HG03575 (cell line): ENCODE measurements around the gene PEAK1.

Experiments used
- ATAC-seq: cut with Tn5 transposase; IDR thresholded peaks from one replicate; pipeline ENCODE4 v1.9.1; 2021; ENCODE audit not compliant: unreplicated experiment, insufficient number of reproducible peaks, low FRiP score; ENCODE audit errors: extremely low read depth

Gene PEAK1

DNA sequence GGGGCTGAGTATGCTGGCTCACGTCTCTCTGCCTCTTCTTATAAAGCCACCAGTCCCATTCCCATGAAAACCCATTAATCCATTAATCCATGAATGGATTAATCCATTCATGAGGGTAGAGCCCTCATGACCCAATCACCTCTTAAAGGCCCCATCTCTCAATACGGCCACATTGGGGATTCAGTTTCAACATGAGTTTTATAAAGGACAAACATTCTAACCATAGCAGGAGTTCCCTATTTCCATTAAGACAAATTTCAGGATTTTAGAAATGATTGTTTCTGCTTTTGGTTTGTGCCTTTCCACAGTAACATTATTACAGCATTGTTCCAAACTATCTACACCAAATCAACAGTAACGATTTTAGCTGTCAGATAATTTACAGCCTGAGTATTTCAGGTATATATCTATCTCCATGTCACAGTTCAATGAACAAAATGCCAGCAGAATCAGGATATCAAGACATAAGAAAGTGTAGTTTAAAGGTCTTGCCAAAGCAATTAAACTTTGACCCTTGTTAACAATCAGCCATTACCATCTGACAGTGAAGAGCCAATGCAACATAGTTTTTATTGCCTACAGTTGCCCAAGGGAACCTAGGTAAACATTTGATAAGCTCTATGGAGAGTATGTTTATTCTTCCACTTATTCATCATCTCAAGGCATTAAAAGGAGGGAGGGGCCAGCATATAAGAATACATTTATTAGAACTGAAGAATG, 352.8 kb downstream of the PEAK1 start:
- no peak for ATAC-seq

DNA sequence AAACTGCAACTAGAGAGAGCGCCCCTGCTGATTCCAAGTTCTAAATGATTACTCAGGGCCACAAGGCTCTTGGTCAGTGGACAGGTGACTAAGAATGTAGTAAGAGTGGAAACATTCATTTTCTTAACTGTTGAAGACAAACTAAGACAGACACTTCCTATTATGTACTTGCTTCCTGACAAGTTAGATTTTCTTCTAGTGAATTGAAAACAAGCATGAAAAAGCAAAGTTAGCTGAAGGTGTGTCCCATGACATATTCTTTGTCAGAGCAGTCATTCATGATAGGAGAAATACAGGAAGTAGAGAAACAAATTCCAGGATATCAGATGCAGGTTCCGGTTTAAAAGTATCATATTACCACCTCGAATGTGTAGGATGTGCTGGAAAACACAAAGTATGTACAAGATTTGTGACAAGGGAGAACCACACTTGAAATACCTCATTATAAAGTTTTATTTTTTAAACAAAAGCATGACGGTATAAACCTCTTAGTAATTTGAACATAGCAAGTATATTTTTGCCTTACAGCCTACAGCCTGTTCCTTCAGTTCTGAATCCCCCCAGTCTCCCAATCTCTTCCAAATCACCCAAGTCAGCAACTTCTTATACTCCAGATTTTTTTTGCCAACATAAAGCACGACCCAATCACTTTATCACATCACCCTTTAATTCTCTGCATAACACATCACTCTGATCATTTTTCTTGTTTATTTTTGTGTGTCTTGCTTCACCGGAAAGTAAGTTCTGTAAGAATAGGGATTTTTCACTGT, 355.2 kb downstream of the PEAK1 start:
- no peak for ATAC-seq

DNA sequence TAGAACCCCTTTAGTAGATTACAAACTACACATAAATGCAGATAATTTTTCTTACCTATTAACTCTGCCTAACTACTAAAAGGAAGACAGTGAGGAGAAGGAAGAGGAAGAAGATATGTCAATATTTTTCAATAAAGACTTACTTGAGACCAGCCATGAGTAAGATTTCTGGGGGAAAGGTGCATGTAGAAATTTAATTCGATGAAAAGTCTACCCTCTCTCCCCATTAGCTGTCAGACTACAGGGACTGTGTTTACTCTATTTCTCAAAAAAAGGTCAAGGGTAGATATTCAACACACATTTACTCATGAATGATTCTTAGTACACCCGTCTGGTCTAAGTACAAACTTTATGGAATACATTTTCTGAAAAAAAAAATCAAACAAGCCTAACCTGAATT, 355.8 kb downstream of the PEAK1 start:
- ATAC-seq: no peak

DNA sequence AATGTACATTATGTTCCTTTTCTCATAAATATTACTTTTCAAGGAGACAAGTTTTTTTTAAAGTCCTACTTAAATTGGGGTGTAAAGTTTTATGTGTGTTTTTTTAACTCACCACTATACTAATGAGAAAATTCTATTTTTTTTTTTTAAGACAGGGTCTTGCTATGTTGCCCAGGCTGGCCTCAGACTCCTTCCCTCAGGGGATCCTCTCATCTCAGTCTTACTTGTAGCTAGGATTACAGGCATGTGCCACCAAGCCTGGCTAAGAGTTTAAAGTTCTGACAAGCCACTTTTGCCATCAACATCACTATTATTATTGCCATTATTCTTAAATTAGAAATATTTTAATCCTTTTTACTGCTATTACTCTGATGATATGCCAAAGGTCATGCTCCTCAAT, 356.7 kb downstream of the PEAK1 start:
- ATAC-seq: no peak

DNA sequence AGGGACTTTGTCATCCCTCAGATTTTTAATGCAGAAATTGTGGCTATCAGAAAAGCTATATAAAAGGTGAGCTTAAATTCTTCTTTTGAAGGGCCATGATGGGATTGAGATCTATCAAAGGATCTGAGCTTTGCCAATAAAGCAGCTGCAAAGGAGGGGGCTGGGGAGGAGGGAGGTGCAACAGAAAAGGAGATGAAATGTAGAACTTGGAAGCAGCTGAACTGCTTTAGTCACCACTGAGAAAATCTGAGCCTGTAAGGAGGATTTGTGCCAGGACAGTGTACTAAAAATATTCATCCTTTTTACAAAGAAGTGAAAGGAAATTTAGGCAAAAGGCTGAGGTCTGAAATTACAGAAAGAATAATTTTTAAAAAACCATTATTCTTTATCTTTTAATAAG, 359.4 kb downstream of the PEAK1 start:
- no peak for ATAC-seq

DNA sequence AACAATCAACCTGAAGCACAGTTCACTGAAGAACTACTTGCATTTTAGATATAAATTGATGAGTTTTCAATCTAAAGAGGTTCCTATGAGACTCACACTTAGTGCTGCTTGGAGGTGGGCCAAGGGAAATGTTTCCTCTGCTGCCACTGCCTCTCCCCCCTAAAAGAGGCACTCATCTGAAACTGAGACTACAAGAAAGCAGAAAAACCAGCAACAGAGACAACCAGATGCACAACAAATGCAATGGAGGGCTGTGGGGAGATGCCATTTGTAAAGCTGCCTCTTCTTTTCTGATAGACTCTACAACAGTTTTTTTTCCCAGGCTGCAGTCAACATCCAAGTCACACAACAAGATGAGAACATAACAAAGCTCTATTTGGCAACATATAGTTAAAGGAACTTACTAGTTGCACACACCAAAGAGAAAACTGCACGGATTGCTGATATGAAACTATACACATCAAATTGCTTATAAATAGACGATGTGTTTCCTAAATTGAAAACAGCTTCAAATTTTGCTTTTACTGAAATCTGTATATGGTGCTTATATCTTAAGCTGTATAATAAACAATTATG, 360.0 kb downstream of the PEAK1 start:
- ATAC-seq: no peak

DNA sequence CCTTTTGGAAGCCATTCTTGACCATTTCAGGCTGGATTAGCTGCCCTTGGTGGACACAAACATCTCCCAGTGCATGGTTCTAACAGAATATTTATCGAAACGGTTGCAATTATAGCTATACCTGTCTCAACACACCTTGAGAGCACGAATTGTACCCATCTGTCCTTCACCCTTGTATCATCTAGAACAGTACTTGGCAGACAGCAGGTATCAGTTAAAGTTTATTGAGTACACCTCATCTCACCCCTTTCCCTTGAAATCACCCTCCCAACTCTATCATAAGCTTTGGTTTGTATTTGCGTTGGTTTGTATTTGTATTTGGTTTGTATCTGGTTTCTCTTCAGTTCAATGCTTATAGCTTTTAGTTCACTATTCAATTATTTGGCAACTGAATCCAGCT, 361.4 kb downstream of the PEAK1 start:
- ATAC-seq: no peak

DNA sequence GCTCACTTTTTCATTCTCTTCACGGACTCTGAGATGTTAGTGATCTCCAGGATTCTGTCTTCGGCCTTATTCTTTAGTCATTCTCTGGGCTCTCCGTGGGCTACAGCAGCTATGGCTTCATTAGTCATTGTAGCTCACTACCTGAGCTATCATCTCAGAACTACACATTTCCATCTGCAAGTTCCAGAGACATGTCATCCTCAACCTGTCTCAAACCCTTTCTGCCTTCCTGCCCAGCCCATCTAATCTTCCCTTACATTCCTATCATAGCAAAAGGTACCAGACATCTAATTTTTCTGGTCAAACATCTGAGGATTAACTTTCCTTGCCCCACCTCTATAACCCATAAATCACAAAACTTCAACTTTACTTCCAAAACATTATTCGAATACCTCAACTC, 362.2 kb downstream of the PEAK1 start:
- ATAC-seq: no peak

DNA sequence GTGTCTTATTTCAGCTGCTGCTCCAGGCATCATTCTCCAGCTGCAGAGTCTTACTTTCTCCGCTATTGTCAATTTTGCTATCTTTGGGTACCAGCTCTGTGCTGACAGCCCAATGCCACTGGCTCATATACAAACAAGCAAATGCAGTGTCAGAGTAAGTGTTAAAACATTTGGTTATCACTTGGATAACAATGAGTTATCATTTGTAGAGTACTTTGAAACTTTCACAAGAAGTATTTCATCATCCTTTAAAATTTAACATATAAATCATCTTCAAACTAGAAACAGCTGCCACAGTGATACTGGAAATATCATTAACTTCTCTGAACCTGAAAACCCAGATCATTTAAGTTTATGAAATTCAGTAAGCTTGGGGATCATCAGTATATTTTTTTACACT, 362.8 kb downstream of the PEAK1 start:
- no peak for ATAC-seq

DNA sequence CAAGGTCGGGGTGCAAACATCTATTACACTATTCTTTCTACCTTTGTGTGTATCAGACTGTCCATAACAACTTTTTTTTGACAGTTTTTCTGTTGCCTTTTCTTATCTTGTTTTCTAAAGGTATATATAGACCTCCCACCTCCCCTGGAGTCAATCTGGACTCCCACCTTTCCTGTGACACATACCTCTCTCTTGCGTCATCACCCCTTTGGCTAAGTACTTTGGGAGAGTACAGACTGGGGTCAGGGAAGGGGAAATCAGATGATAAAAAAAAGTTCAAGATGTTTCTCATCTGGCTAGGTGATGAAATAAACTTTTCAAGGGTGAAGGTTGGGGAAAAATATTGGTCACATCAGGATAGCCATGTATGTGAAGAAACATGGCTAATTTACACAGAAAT, 366.2 kb downstream of the PEAK1 start:
- ATAC-seq: no peak

DNA sequence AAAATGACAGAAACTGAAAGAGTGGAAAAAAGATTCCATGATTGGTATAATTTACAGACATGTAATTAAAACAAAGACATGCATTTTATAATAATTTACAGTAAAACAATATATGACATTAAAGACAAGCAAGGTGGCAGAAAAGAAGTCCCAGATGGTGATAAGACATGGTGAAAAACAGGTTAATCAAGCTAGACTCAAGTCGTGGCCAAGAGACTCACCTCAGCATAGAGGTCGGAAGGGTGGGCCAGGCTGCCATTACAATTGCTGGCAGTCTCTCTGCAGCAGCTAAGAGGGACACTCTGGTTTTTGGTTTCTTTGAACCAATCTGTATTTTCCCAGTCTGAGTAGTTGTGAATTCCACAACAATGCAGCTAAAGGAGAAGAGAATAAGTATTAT, 367.3 kb downstream of the PEAK1 start:
- no peak for ATAC-seq
